HepG2 (cell line): Measurements from ENCODE around the gene SYT8. TPM values are rescaled to one million over a fixed set of nuclear protein-coding genes. Genes with fewer than 3 reads are reported as not detected.
A peak's percentile ranks its signal among the peaks of the same experiment; 100 is the strongest.
"Not testable (repeated sequence)": the region's sequence is repeated elsewhere in the genome, so short reads cannot be mapped to it uniquely, and the experiment has no call there.

Experiments
- ATAC-seq: fragments of 200-7000 bp; cut with Tn5 transposase; 3 replicates; pipeline ENCODE4 v1.9.1; 2020; ENCODE audit warnings: mild to moderate bottlenecking, moderate library complexity
- BruUV-seq: library from RNA; stranded (reverse); fragments of 400-500 nt; replicated peaks from 2 replicates; lab custom pipeline; 2021; lab: Mats Ljungman, UMichigan
- CTCF ChIA-PET: fragments of 300-600 bp; formaldehyde crosslinking; extraction: SDS; loops from one replicate; lab custom pipeline; 2021; ENCODE audit warnings: low total read pairs, inconsistent platforms, low intra/inter-chr PET ratio; lab: Yijun Ruan, JAX
- POLR2A ChIA-PET: fragments of 350-600 bp; sonication (Branson Sonifier 250); formaldehyde crosslinking; loops from one replicate; lab custom pipeline; 2020; ENCODE audit warnings: antibody characterized with exemption, inconsistent platforms; lab: Yijun Ruan, JAX
- DNase-seq: peaks from one replicate; pipeline ENCODE4 v3.0.0-alpha.2; 2015; ENCODE audit warnings: low spot score
- FAIRE-seq: peaks from 3 replicates; lab custom pipeline; 2011; peaks lifted over from hg19 to GRCh38; lab: Jason Lieb, UNC
- H2AFZ ChIP-seq: one replicate; pipeline ENCODE4 v1.6.1; 2011; ENCODE audit warnings: low read length, inconsistent platforms
- H3K27ac ChIP-seq: fragments of 300-600 bp; 3 replicates; pipeline ENCODE4 v1.8.0; 2011; ENCODE audit warnings: mixed run types, mild to moderate bottlenecking, mixed read lengths, low read length, inconsistent platforms; ENCODE audit not compliant: insufficient read depth; ENCODE audit errors: extremely low read length
- H3K27me3 ChIP-seq, 2 experiments: fragments of 200-600 bp in 1 of 2; 2 replicates in 1 of 2; 3 replicates in 1 of 2; pipeline versions ENCODE4 v1.6.0 to v1.8.0; 2011; ENCODE audit warnings: low read length in 2 of 2, mild to moderate bottlenecking in 2 of 2, moderate library complexity in 2 of 2, inconsistent platforms in 1 of 2; ENCODE audit not compliant: insufficient read depth in 2 of 2, control insufficient read depth in 1 of 2
- H3K36me3 ChIP-seq, 2 experiments: fragments of 200-600 bp in 1 of 2; replicated peaks in 1 of 2; 2 replicates in 1 of 2; 3 replicates in 1 of 2; pipeline versions ENCODE4 v1.5.1 to v1.8.0; 2011; ENCODE audit warnings: low read length in 2 of 2, inconsistent platforms in 1 of 2; ENCODE audit not compliant: insufficient read depth in 2 of 2, control insufficient read depth in 1 of 2
- H3K4me1 ChIP-seq: 2 replicates; pipeline ENCODE4 v1.5.1; 2012; ENCODE audit warnings: low read length, inconsistent platforms; ENCODE audit not compliant: insufficient read depth
- H3K4me2 ChIP-seq: 2 replicates; pipeline ENCODE4 v1.6.0; 2011; ENCODE audit warnings: low read depth, low read length, inconsistent platforms
- H3K4me3 ChIP-seq, 3 experiments: fragments of 200-600 bp in 1 of 3; sonication (generic), shearing (Covaris generic) in 1 of 3; replicated peaks in 1 of 3; 2 replicates each; pipeline ENCODE4 v1.5.1; 2011 to 2016; ENCODE audit warnings: low read length in 3 of 3, inconsistent platforms in 2 of 3, low read depth in 2 of 3, mild to moderate bottlenecking in 2 of 3, control low read depth in 1 of 3, mixed read lengths in 1 of 3; ENCODE audit not compliant: insufficient read depth in 1 of 3
- H3K79me2 ChIP-seq: one replicate; pipeline ENCODE4 v1.6.1; 2011; ENCODE audit warnings: low read length, inconsistent platforms; ENCODE audit not compliant: insufficient read depth
- H3K9ac ChIP-seq: 2 replicates; pipeline ENCODE4 v1.6.0; 2011; ENCODE audit warnings: mild to moderate bottlenecking, low read depth, low read length, inconsistent platforms; ENCODE audit not compliant: insufficient read depth
- H3K9me3 ChIP-seq: 2 replicates; pipeline ENCODE4 v1.5.1; 2012; ENCODE audit warnings: mild to moderate bottlenecking, low read length
- H4K20me1 ChIP-seq: 2 replicates; pipeline ENCODE4 v1.6.0; 2011; ENCODE audit warnings: inconsistent platforms, mild to moderate bottlenecking, low read length, moderate library complexity; ENCODE audit not compliant: insufficient read depth
- MXD1 ChIP-seq: sonication (generic); formaldehyde crosslinking; IDR thresholded peaks from 2 replicates; pipeline ENCODE4 v1.4.0; 2020; ENCODE audit warnings: mild to moderate bottlenecking, missing genetic modification reagents
- ZMYM3 ChIP-seq: sonication (generic); formaldehyde crosslinking; IDR thresholded peaks from 2 replicates; pipeline ENCODE4 v1.5.1; 2020; ENCODE audit warnings: mild to moderate bottlenecking, missing genetic modification reagents
- ZNF761 ChIP-seq: sonication (generic); formaldehyde crosslinking; conservative IDR thresholded peaks from 2 replicates; pipeline ENCODE4 v1.4.0; 2020; ENCODE audit warnings: mild to moderate bottlenecking, missing genetic modification reagents
- WGBS: methylation state at CpG from one replicate; pipeline ENCODE4 v1.1.6; 2017; ENCODE audit warnings: low lambda C conversion rate; 5-methylcytosine and 5-hydroxymethylcytosine counted together
- in situ Hi-C: cut with HindIII; loops from 2 replicates; pipeline ENCODE4 v1.10.0; 2017; ENCODE audit warnings: low pct_unique_long_range_greater_than_20kb; ENCODE audit not compliant: extremely low pct_ligation_motif_present
- intact Hi-C: fragments of 100-400 bp; cut with micrococcal nuclease; formaldehyde crosslinking; loops from one replicate; pipeline ENCODE4 v1.10.0; 2022; ENCODE audit not compliant: unreplicated experiment
- polyA plus RNA-seq, 8 experiments: library from polyadenylated mRNA; depleted of rRNA in 3 of 8; stranded (reverse) in 7 of 8; unstranded in 1 of 8; fragments of >200 nt; fragmentation: Illumina TruSeq in 4 of 8; extraction: Trizol in 4 of 8; gene quantifications; 2 replicates each; pipeline versions ENCODE4 v1.2.1 to v1.2.3, GENCODE V29; 2011 to 2016; ENCODE audit warnings: low read depth in 4 of 8, missing spikeins in 1 of 8, mixed read lengths in 1 of 8; ENCODE audit not compliant: insufficient read depth in 1 of 8
- total RNA-seq, 5 experiments: library from RNA; depleted of rRNA; stranded (reverse); fragments of >200 nt; fragmentation: Illumina TruSeq; extraction: Trizol; gene quantifications; 2 replicates each; pipeline ENCODE4 v1.2.3, GENCODE V29; 2016; ENCODE audit warnings: low read depth in 1 of 5

SYT8 gene
- total and polyA plus RNA-seq, 2 of the 13 experiments (the other 11 are each of a cell fraction or from before 2014, with no cell fraction given): 0.60 to 2.3 TPM

DNA sequence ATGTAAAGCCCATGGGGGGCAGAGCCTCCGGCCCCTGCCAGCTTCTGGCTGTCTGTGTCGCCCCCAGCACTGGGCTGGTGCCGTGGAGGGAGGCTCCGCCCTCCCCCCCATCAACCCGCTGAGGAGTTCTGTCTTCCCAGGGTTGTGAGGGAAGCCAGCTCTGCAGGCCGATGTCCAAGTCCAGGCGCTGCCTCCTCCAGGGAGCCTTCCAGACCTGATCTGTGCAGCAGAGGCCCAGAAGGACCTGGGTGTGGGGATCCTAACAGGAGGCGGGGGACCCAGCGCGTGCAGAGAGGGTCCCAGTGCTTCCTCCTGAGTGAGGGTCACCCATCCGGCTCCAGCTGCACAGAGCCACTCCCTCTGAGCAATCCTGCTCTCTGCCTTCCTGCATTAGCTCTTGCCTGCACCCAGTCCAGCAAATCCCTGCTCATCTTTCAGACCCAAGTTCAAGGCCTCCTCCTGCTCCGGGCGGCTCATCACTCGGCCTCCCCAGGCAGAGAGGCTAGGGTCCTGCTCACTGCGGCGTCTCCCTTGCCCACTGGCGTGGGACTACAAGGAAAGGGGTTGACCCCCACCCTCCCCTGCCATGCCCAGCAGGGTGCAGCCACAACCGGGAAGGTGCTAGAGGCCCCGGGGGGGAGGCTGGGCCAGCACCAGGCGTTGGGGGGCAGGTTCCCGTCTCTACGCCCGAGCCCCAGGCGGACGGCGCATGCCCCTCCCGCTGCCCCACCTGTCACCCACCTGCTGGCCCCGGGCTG, 40.5 kb downstream of the SYT8 start:
- H3K4me3 ChIP-seq: no peak overlapping the region
- no peaks in the 10 kb centered on the region for H4K20me1 ChIP-seq
- no TSS peak for BruUV-seq
- FAIRE-seq (no peak), ATAC-seq (no peak), DNase-seq (no peak)
- TF ChIP-seq ZMYM3 (CRISPR knock-in tag) (peak; percentile 62; the same call in 1 of the 2 replicates), ZNF761 (CRISPR knock-in tag) (no peak)
- no peaks in the 10 kb centered on the region for H3K9me3 ChIP-seq
- ChIA-PET POLR2A (no interaction called here), CTCF (interaction anchor here (2.9 kb wide), 1 partner anchor 276 kb away, joined by 36 read pairs; no protein-coding TSS in a partner anchor)
- no peaks in the 10 kb centered on the region for H3K36me3 ChIP-seq
- peaks cover 23% of the 10 kb centered on the region for H3K4me1 ChIP-seq
- no peak overlapping the region for H2AFZ ChIP-seq
- H3K27ac ChIP-seq: no peak overlapping the region
- no peaks in the 10 kb centered on the region for H3K79me2 ChIP-seq
- H3K27me3 ChIP-seq: peaks cover 13 to 53% of the 10 kb centered on the region in 2 experiments; a peak in 4 of 5 replicates
- 12% methylated on average over 8 of the region's 28 CpGs for WGBS
- intact Hi-C loops: no loop called here
- H3K4me2 ChIP-seq: no peak overlapping the region
- no peak overlapping the region for H3K9ac ChIP-seq
- in situ Hi-C loops: no loop called here

DNA sequence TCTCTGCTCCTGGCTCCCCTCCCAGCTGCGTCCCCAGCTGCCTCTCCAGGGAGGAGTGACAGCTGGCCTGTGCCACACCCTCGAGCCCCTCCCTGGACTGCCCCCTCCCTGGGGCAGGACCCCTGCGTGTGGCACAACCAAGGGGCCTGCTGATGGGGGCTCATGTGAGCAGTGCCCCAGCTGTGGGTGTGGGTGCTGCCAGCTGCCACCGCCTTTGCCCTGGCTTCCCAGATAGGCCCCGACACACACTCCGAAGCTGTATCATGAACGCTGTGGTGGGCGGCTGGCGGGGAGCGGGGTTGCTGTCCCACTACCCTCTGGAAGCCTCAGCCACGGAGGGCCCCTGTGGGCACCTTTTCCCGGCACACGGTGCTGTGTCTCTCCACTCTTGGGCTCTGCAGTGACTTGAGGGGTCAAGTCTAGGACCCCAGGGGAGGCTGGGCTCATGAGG, 41.1 kb downstream of the SYT8 start:
- POLR2A ChIA-PET: interaction anchor here (1.1 to 1.8 kb wide), 2 partner anchors 182 to 276 kb away, joined by 4 read pairs; no protein-coding TSS in a partner anchor
- H3K9me3 ChIP-seq, H3K4me3 ChIP-seq, H3K9ac ChIP-seq, H3K4me2 ChIP-seq, in situ Hi-C loops, FAIRE-seq, H4K20me1 ChIP-seq, H3K36me3 ChIP-seq, H3K27ac ChIP-seq, H2AFZ ChIP-seq, ATAC-seq, H3K79me2 ChIP-seq, intact Hi-C loops, BruUV-seq, DNase-seq: not testable (repeated sequence)
- CTCF ChIA-PET: interaction anchor here (0.6 to 2.9 kb wide), 3 partner anchors 275 to 330 kb away, joined by 3 to 36 read pairs (median 5); no protein-coding TSS in a partner anchor
- WGBS: no CpG with 5 or more reads among the region's 13 CpGs
- peaks cover 12 to 53% of the 10 kb centered on the region in 2 experiments; a peak in 4 of 5 replicates for H3K27me3 ChIP-seq
- peaks cover 28% of the 10 kb centered on the region for H3K4me1 ChIP-seq
- 0 out of 2 replicates have a peak, but pooled peaks have one; percentile 28 for TF ChIP-seq MXD1
- TF ChIP-seq, all 625 proteins: peak for 1; not testable (repeated sequence) for 624
